GM20000 (cell line): Measurements from ENCODE around the gene CBX4.
"Not testable (repeated sequence)": the region's sequence is repeated elsewhere in the genome, so short reads cannot be mapped to it uniquely, and the experiment has no call there.

ENCODE experiments used
- DNase-seq: peaks from one replicate; pipeline ENCODE4 v3.0.0; 2012; ENCODE audit warnings: low spot score
- TF ChIP-seq, protein P1 (sequence below): IDR thresholded peaks from 2 replicates; pipeline ENCODE4 v1.5.1; 2012; ENCODE audit warnings: mild to moderate bottlenecking, control low read depth; ENCODE audit errors: extremely low read depth, missing control alignments

The CBX4 gene

DNA sequence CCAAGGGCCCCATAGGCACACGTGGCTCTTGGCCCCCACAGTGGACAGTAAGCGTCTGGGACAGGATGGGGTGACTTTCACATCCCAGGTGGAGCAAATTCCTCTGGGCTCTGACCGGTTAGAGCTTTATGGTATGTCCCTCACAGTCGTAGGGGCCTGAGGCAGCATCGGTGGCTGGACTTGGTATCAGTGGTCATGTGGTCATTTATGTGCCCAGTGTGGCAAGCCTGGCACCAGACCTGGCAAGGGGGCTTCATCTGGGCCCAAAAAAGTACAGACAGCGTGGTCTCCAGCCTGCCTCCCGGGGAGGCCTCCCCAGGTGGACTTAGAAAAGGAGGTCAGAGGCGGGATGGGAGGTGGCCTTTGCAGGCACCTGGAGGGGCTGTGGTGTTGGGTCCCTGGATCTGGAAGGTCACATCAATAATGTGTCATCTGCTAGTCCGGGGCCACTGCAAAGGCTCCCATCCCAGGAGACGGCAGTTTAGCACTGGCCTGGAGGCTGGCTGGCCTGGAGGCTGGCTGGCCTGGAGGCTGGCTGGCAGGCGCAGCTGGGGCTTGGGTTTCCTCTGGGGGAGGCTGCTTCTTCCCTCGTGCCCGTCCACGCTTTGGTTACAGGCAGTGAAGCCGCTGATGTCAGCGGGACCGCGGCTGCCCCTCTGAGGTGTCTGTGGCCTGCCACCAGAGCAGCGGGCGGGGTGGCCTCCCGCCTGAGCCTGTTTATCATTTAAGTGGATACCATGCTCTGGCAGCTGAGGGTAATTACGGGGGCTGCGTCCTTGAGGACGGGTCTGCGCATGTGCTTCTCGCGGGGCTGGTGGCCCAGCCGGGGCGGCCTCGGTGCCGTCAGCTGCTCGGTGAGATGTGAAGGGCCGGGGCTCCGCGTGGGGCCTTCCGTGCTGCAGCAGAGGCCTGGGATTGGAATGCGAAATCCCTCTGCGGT, 20.7 kb upstream of the CBX4 start:
- TF ChIP-seq, protein P1, sequence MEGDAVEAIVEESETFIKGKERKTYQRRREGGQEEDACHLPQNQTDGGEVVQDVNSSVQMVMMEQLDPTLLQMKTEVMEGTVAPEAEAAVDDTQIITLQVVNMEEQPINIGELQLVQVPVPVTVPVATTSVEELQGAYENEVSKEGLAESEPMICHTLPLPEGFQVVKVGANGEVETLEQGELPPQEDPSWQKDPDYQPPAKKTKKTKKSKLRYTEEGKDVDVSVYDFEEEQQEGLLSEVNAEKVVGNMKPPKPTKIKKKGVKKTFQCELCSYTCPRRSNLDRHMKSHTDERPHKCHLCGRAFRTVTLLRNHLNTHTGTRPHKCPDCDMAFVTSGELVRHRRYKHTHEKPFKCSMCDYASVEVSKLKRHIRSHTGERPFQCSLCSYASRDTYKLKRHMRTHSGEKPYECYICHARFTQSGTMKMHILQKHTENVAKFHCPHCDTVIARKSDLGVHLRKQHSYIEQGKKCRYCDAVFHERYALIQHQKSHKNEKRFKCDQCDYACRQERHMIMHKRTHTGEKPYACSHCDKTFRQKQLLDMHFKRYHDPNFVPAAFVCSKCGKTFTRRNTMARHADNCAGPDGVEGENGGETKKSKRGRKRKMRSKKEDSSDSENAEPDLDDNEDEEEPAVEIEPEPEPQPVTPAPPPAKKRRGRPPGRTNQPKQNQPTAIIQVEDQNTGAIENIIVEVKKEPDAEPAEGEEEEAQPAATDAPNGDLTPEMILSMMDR, result no peak
- no peak for DNase-seq

DNA sequence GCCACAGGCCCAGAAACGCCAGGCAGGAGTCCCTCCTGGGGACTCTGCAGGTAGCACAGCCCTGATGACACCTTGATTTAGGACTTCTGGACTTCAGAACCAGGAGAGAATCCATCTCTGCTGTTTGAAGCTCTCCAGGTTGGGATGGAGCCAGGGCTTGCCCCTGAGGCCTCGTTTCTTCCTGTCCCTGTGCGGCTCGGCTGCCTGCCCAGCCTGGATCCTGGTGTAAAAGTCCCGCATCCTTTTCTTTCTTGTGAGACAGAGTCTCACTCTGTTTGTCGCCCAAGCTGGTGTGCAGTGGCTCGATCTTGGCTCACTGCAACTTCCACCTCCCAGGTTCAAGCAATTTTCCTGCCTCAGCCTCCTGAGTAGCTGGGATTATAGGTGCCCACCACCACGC, 17.9 kb upstream of the CBX4 start:
- no peak for DNase-seq
- TF ChIP-seq, protein P1, result no peak

DNA sequence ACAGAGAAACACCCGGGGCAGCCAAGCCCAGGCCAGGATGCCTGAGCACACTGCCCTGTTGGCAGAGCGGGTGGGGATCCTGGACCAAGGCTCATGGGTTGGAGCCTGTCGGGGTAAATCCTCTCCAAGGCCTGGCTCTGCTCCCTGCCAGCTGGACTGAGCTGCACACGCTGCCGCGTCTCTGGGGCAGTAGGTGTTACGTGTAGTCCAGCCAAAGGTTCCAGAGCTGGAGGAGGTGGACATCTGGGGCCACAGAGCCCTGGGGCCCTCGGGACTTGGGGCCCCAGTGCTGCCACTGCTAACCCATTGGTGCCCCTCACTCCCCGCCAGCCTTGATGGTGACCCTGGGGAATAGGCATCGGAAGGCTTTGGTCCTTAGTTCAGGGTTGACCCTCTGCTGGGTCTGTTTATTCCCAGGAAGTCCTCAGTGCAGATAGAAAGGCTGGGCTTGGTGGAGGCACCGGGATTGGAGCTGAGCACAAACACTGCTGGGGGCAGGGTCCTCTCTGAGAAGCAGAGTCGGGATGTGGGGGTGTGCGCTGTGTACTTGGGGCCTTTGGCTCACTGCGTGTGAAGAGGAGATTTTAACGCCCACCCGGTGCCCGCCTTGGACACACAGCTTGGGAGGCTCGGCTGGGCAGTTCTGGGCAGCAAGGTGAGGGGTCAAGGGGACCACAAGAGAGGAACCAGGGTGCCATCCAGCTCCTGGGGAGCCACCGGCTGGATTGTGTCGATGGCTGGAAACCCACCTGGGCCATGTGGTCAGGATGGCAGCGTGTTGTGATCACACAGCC, 16.3 kb upstream of the CBX4 start:
- TF ChIP-seq, protein P1, result no peak
- DNase-seq, result no peak

DNA sequence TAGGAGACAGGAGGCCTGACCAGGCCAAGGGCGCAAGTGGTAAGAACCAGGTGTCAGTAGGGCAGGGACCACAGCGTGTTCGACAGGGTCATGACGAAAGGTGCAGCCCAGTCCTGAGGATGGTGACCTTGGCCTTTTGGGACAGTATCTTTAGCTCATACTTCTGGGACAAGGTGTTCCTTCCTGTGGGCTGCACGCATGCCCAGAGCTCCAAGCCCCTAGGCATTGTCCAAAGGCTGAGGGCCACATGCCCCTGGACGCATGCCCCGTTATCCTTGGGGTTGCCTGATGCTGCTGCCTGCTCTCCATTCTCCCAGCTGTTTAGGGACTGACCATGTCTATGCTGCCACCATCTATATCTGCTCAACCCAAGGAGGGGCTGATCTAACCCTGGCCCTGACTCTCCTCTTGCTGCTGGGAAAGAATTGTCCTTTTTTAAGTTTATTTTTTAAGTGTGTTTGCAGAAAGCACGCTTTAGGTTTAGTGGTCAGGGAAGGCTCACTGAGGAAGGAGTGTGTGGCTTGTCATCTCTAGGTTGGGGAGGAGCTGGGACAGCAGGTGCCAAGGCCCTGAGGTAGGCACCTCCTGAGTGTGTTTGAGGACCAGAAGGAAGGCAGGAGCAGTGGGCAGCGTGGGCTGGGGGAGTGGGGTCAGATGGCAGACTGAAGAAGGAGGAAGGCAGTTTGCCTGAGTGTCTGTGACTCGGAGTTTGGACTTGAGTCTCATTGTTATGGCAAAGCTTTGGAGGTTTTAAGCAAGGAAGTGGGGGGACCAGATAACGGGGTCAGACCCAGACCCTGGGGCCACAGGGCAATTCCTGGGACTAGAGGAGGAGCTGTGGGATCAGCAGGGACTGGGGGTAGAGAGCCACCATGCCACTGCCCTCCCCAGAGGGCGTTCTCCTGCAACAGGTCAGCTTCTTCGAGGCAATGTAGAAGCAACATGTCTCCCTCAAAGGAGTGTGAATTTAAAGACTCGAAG, 15.1 kb upstream of the CBX4 start:
- no peak for DNase-seq
- TF ChIP-seq, protein P1, result no peak

DNA sequence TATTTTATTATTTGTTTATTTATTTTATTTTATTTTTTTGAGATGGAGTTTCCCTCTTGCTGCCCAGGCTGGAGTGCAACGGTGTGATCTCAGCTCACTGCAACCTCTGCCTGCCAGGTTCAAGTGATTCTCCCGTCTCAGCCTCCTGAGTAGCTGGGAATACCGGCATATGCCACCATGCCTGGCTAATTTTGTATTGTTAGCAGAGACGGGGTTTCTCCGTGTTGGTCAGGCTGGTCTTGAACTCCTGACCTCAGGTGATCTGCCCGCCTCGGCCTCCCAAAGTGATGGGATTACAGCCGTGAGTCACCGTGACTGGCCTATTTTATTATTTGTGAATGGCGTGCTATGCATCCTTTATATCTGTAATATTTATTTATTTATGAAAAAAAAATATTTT, 13.9 kb upstream of the CBX4 start:
- DNase-seq, result not testable (repeated sequence)

DNA sequence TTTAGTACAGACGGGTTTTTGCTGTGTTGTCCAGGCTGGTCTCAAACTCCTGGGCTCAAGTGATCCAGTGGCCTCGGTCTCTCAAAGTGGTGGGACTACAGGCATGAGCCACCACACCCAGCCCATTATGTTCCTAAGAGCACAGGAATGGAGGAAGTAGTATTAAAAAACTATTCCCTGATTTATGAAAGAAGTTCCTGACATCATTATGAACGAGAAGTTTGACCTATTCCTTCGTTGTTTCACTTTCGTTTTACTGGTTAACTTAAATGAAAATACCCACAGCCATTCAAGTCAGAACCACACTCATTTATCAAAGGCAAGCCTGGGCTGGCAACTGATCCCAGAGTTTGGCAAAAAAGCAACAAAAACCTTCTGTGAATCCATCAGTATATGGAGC, 13.5 kb upstream of the CBX4 start:
- TF ChIP-seq, protein P1, result no peak
- DNase-seq, result peak; percentile 63

DNA sequence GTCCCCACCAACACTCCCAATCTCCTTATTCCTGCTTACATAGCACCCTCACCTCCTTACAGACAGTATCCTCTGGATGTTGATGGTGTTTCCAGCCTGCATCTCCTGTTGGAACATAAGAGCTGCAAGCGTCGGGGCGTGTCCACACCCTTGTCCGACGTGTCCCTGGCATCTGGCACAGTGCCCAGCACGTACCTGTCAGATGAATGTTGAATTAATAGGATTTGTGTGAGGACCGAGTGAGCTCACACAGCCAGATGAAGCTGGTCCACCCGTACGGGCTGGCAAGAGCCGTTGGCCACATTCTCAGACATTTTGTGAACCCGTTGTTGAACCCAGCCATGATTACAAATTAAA, 12.2 kb upstream of the CBX4 start:
- TF ChIP-seq, protein P1, result no peak
- no peak for DNase-seq
